HL-60/S4 treated with retinoic acid at 250 ng/mL for 4 days and 3 days (cell line): ENCODE measurements around the gene RAD51B.
"Not testable (repeated sequence)": the region's sequence is repeated elsewhere in the genome, so short reads cannot be mapped to it uniquely, and the experiment has no call there.

ENCODE experiments used
- in situ Hi-C: fragments of 300-500 bp; cut with MboI; formaldehyde crosslinking; loops from 2 replicates; pipeline ENCODE4 v1.7.0; 2022; ENCODE audit warnings: low sequenced_read_pairs

Gene RAD51B

GRCh38 chr14:68051146-68051545 lies 231.6 kb downstream of the RAD51B start:
- in situ Hi-C loops: no loop called here

GRCh38 chr14:68060198-68060597 lies 240.6 kb downstream of the RAD51B start:
- in situ Hi-C loops: no loop called here

DNA sequence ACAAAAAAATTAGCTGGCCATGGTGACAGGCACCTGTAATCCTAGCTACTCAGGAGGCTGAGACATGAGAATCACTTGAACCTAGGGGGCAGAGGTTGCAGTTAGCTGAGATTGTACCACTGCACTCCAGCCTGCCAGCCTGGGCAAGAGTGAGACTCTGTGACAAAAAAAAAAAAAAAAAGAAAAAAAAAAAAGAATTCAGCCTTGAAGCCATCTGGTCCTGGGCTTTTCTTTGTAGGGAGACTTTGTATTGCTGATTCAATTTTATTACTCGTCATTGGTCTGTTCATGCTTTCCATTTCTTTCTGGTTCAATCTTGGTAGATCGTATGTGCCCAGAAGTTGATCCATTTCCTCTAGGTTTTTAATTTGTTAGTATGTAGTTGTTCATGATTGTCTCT lies 243.1 kb downstream of the RAD51B start:
- in situ Hi-C loops: no loop called here

GRCh38 chr14:68065322-68065721 lies 245.7 kb downstream of the RAD51B start:
- in situ Hi-C loops: no loop called here

- in situ Hi-C loops: no loop called here
Measured at GRCh38 chr14:68074765-68075381, 255.3 kb downstream of the RAD51B start.

GRCh38 chr14:68075382-68076029 lies 255.9 kb downstream of the RAD51B start:
- in situ Hi-C loops: no loop called here

DNA sequence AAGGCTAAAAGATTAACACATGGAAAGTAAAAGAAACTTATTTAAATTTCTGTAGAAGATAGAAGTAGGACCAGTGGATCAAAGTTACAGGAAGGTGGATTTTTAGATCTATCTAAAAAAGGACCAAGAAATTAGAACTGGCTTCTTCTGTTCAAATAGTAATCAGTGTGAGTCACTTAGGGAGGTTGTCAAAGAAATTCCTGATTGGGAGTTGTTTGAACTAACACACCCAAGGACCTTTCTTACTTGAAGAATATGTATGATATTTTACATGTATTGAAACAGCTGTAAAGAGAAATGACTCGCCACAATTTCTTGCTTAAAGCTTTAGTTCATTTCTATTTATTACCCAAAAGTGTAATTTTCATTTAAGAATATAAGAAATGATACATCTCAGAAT lies 256.9 kb downstream of the RAD51B start:
- in situ Hi-C loops: no loop called here

DNA sequence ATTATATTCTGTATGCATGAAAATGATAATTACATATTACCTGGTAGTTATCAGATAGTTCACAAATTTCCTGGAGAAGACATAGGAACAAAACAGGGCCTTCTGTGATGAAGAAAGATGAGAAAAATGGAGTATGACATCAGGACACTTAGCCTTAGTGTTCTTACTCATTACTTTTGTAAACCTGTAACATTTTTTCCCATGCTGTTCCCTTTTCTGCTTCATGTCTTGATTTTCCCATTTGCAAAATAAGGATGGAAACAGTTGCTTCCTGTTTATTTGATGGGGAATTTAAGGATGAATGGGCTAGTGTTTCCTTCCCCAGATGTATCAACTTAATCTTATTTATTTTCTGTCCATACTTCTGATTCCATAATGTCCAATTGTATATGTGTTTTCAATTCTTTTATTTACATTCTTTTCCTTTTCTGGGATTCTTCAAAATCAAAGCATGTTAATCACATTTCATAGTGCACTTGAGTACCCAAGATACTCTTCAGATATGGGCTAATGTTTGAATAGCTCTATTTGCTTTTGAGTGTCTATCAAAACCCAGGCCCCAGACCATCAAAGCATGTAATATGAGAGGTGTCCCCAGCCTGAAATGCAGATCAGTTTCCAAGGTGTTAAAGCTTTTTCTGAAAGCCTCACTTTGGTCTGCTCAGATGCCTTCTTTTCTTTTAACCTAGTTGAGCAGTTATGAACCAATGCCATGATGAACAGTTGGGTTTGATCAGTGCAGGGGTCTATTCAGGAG lies 260.5 kb downstream of the RAD51B start:
- in situ Hi-C loops: no loop called here

- in situ Hi-C loops: no loop called here
Measured at GRCh38 chr14:68081489-68081888, 261.9 kb downstream of the RAD51B start.

- in situ Hi-C loops: no loop called here
Measured at GRCh38 chr14:68082698-68083291, 263.2 kb downstream of the RAD51B start.

GRCh38 chr14:68084256-68084655 lies 264.7 kb downstream of the RAD51B start:
- in situ Hi-C loops: no loop called here

DNA sequence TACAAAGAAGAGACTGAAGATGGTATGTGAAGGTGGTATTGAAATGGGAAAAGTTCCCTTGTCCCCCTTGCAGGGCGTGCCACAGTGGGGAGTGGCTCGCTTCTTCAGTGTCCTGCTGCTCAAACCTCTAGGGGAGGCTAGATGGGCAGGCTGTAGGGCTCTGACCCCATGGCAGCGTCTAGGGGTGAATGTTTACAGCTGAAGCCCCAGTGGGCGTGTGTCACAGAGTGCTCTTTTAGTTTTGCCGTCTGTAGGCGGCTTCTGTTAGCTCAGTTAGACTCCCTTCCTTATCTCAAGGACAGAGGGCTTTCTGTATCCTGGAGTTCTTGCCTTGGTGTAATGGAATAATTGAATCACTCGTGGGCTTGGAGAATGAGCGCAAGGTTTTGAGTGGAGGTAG lies 266.2 kb downstream of the RAD51B start:
- in situ Hi-C loops: no loop called here

GRCh38 chr14:68088451-68088854 lies 268.9 kb downstream of the RAD51B start:
- in situ Hi-C loops: no loop called here

DNA sequence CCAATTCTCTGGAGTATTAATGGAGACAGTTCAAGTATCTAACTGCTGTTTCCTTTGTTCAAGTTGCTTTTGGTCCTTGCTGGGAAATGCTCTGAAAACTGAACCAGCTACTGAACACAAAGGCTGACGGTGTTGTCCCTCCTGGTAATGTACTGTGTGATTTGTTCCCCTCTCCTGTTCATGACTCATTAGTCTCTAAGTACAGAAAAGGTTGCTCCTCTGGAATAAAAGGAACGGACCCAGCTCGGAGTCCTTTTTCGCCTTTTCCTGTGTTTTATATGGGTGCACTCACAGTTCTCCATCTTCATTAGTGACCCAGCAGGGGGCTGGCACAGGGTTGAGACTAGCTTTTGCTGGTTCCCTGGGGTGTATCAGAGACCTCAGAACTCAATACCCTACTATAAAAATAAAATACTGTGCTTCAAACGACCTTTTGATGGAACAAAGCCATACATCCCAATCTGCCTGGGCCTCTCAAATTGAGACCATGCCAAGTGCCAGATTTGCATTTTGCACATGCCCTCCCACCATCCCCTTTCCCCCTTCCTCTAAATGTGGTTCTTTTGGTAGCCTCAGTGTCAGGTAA lies 269.7 kb downstream of the RAD51B start:
- in situ Hi-C loops: no loop called here

- in situ Hi-C loops: no loop called here
Measured at GRCh38 chr14:68094158-68094557, 274.6 kb downstream of the RAD51B start.

DNA sequence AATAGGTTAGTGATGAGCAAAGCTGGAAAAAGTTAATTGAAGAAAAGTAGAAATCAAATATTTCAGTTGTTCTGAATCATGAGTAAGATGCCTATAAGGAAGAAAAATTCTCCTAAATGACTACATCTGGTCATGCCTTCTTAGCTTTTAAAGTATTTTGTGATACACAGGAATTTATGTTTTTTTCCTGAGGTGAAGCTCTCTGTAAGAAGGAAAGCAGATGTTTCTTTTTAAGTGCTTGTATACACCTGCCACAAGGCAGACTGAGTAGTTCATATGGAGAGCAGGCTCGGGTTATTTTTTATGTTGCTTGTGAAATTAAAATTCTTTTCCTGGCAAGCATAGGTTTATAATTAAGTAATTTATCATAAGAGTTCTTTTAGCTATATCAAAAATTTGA lies 275.2 kb downstream of the RAD51B start:
- in situ Hi-C loops: no loop called here

GRCh38 chr14:68097727-68098126 lies 278.1 kb downstream of the RAD51B start:
- in situ Hi-C loops: no loop called here

DNA sequence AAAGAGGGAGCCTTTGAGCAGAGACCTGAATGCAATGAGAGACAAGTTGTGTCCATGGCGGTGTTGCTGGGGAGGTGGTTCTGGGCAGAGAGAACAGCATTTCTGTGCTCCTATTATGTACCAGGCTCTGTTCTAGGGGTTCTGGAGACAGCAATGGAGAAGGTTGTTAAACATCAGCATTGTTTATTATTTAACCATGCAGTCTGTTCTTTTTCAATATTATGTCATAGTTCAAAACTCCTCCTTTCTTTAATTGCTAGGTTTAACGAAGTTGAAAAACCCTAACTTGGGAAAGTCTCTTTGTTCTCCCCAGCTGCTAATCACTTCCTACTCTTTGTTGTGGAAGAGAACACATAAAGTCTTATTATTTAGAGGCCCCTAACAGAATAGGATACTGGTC lies 279.3 kb downstream of the RAD51B start:
- in situ Hi-C loops: no loop called here

DNA sequence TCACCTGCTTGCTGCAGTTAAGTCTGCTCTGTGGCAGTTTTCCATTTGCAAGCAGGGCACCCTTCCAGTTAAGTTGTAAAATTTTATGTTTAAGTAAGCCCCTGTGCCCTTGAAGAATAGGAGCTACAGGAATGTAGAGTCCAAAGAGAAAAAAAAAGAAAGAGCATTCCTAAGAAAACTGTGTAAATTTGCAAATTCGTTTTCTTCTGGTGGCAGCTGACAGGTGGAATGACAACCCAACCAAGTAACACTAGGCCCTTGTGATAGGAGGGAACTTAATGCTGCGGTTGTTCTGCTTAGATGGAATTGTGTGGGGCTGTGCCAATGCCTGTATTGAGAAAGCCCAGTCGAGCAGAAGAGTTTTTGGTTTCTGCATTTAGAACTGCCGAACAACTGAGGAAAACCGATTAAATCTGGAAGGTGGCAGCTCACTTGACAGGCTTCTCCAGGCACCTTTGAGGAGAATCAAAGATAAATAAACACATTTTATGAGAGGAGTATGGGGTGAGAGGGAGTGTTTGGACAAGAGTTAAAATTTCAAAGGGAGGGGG lies 280.0 kb downstream of the RAD51B start:
- in situ Hi-C loops: no loop called here

GRCh38 chr14:68101715-68102301 lies 282.2 kb downstream of the RAD51B start:
- in situ Hi-C loops: not testable (repeated sequence)

DNA sequence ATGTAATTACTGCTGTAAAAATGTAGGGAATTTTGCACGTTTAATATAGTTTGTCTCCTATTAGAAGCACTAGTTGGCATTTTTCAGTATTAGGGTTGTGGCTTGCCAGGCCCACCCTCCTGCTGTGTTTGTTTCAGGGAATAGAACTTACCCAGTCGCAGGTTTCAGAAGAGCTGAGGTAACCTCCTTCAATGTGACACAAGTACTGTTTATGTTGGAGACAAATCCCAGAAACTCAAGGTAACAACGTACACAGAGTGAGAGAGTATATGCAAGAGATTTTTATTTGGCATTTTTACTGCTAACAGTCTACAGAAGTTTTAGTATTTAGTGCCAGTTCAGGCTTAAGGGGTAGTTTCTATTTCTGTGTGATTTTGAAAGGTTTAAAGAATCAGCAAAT lies 284.3 kb downstream of the RAD51B start:
- in situ Hi-C loops: no loop called here
